Middle frontal gyrus (tissue), 1 donor: ENCODE data around the gene DCN.

Experiments used
- DNase-seq: peaks from one replicate; pipeline ENCODE4 v3.0.0-alpha.2; 2015; ENCODE audit warnings: low spot score; ENCODE audit errors: extremely low spot score

DCN gene

GRCh38 chr12:91103101-91103500 lies 79.5 kb downstream of the DCN start:
- DNase-seq, result no peak

GRCh38 chr12:91100906-91101305 lies 81.7 kb downstream of the DCN start:
- no peak for DNase-seq

GRCh38 chr12:91099836-91100235 lies 82.8 kb downstream of the DCN start:
- no peak for DNase-seq

DNA sequence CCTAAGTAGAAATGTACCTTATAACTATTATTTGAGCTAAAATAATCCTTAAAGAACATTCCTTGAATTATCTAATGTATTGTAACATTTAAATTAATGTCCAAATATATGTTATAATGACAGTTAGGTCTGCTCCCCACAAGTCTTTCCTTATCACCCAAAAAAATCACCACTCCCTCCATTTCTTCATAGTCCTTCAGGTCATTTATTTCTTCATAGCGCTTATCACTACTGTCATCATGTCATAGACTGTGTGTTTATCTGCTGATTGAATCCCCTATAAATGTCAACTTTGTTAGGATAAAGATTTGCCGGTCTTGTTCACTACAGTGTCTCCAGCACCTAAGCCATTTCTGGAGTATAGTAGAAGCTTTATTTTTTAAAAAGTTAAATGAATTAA lies 83.3 kb downstream of the DCN start:
- no peak for DNase-seq

GRCh38 chr12:91098941-91099340 lies 83.7 kb downstream of the DCN start:
- DNase-seq, result no peak

- DNase-seq, result no peak
Observed at GRCh38 chr12:91098461-91098860, 84.2 kb downstream of the DCN start.

GRCh38 chr12:91094957-91095356 lies 87.7 kb downstream of the DCN start:
- no peak for DNase-seq

DNA sequence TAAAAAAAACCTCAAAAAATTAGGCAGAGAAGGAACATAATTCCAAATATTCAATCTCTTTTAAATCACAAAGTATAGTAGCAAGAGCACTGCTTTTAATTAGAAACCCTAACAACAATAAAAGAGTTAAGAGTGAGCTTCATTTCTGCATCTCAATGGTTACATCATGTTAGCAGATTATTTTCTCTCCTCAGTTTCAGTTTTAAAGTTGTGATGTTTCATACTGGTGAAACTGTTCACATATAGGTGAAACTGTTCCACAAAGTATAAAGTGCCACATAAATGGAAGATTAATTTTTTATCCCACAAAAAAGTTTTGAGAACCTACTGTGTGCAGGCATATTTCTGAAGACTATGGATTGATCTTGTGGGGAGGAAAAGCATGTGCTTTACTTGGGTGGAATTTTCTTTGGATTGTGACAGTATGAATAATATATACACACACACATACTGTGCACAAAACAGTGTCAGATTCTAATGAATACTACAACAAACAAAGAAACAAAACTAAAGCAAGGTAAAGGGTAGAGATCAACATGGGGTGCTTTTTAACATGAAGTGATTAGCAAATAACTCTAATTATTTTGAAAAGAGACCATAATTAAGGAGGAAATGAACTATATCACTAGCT lies 88.5 kb downstream of the DCN start:
- DNase-seq, result no peak

GRCh38 chr12:91093341-91093740 lies 89.3 kb downstream of the DCN start:
- no peak for DNase-seq

DNA sequence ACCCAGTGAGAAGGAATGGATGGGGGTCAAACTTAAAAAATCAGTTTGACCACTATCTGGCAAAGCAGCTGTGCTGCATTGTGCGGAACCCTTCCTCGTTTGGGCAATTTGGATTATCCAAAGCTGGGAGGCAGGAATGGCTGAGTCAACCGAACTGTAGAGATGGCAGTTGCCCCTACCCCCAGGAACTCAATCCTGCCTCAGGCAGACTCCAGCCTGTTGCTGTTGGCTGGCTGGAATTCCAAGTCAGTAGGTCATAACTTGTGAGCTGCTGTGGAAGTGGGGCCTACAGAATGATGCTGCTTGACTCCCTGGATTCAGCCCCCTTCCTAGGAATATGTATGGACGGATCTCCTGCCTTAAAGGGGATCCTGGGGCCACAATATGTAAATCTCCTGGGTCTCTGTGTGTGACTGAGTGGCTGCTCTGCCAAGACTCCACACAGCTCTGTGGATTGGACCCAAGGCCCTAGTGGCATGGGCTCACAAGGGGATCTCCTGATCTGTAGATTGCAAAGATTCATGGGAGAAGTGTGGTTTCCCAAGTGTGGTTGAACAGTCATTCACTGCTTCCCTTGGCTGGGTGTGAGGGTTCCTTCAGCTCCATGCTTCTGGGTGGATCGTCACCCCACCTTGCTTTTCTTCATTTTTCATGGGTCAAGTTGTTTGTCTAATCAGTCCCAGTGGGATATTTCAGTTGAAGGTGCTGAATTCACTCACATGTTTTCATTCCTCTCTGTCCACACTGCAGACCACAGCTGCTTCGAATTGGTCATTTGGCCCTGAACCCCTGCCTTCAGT lies 90.5 kb downstream of the DCN start:
- no peak for DNase-seq
